ENCODE data around the gene TMEM94.
"Not testable (repeated sequence)": the region's sequence is repeated elsewhere in the genome, so short reads cannot be mapped to it uniquely, and the experiment has no call there.

Gene TMEM94

DNA sequence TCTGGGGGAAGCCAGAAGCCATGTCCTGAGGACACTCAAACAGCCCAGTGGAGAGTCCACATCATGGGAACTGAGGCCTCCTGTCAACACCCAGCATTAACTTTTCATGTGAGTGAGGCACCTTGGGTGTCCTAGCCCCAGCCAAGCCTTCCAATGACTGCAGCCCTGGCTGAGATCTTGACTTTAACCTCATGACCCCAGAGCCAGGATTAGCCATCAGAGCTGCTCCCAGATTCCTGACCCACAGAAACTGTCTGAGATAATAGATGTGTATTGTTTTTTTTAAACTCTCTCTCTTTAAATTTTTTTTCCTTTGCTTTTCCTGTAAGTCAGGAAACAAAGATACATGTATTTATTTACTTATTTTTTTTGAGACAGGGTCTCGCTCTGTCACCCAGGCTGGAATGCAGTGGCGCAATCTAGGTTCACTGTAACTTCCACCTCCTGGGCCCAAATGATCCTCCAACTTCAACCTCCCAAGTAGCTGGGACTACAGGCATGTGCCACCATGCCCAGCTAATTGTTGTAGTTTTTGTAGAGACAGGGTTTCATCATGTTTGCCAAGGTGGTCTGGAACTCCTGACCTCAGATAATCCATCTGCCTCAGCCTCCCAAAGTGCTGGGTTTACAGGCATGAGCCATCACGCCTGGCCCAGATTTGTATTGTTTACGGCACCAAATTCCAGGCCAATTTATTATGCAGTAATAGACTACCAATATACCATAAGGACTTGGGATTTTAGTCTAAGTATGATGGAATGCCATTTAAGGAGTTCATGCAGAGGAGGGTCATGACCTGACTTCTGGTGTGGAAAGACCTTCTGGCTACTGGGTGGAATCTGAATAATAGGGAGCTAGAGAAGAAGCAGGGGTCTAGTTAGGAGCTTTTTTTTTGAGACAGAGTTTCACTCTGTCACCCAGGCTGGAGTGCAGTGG lies 14.0 kb upstream of the TMEM94 start:
- Histone ChIP-seq H3K4me3 (ENCODE audit: low read depth, low read length) (no peak overlapping the region), H3K4me1 (no peaks in the 10 kb centered on the region), H3K27me3 (no peaks in the 10 kb centered on the region), H3K36me3 (no peaks in the 10 kb centered on the region), H3K9me3 (no peaks in the 10 kb centered on the region)
- no peak for DNase-seq
- TF ChIP-seq CTCF (IDR thresholded peaks at IDR 0.05; ENCODE audit: low read depth, low read length), result no peak

DNA sequence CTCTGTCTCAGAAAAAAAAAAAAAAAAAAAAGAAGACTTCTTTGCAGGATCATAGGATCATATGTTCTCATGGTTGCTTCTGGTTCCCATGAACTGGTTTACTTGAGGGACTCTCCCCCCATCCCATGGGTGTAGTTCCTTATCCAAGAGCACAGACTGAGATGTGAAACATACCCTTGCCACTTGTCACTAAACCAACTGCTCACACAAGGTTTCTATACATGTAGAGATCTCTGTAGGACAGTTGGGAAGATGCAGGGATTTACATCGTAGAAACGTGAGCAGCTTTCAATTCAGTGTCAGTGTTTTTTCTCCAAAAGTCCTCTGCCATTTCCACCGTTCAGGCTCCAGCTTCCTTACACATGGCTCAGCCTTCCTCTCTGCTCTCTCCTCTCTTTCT lies 11.1 kb upstream of the TMEM94 start:
- no peaks in the 10 kb centered on the region for H3K36me3 ChIP-seq
- H3K4me1 ChIP-seq, result no peaks in the 10 kb centered on the region
- no peaks in the 10 kb centered on the region for H3K27me3 ChIP-seq
- DNase-seq, result no peak
- H3K4me3 ChIP-seq (ENCODE audit: low read depth, low read length), result no peak overlapping the region
- H3K9me3 ChIP-seq, result no peaks in the 10 kb centered on the region
- TF ChIP-seq CTCF (IDR thresholded peaks at IDR 0.05; ENCODE audit: low read depth, low read length), result no peak

DNA sequence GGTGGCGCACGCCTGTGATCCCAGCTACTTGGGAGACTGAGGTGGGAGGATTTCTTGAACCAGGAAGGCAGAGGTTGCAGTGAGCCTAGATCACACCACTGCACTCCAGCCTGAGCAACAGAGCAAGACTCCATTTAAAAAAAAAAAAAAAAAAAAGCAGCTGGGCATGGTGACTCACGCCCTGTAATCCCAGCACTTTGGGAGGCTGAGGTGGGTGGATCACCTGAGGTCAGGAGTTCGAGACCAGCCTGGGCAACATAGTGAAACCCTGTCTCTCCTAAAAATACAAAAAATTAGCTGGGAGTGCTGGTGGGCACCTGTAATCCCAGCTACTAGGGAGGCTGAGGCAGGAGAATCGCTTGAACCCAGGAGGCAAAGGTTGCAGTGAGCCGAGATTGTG lies 10.5 kb upstream of the TMEM94 start:
- not testable (repeated sequence) for H3K4me1 ChIP-seq; H3K27me3 ChIP-seq; H3K9me3 ChIP-seq; DNase-seq; H3K36me3 ChIP-seq; H3K4me3 ChIP-seq (ENCODE audit: low read depth, low read length)

- no peaks in the 10 kb centered on the region for H3K36me3 ChIP-seq
- H3K4me3 ChIP-seq (ENCODE audit: low read depth, low read length), result no peak overlapping the region
- DNase-seq, result no peak
- no peaks in the 10 kb centered on the region for H3K27me3 ChIP-seq
- H3K9me3 ChIP-seq, result no peaks in the 10 kb centered on the region
- TF ChIP-seq CTCF (IDR thresholded peaks at IDR 0.05; ENCODE audit: low read depth, low read length), result no peak
- no peaks in the 10 kb centered on the region for H3K4me1 ChIP-seq
Observed at GRCh38 chr17:75447951-75448856, 8.2 kb upstream of the TMEM94 start.

DNA sequence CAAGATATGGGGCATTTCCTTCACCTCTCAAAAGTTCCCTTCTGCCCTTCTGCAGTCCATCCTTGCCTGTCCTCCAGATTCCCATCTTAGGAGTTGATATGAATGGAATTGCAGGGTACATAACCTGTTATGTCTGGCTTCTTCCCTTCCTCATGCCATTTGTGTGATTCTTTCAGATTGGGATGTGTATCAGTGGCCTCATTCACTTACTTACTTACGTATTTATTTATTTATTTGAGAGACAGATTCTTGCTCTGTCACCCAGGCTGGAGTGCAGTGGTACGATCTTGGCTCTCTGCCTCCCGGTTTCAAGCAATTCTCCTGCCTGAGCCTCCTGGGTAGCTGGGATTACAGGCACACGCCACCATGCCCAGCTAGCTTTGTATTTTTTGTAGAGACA lies 6.2 kb upstream of the TMEM94 start:
- no peaks in the 10 kb centered on the region for H3K4me1 ChIP-seq
- no peak for TF ChIP-seq CTCF (IDR thresholded peaks at IDR 0.05; ENCODE audit: low read depth, low read length)
- H3K4me3 ChIP-seq (ENCODE audit: low read depth, low read length), result no peak overlapping the region
- no peaks in the 10 kb centered on the region for H3K27me3 ChIP-seq
- H3K9me3 ChIP-seq, result no peaks in the 10 kb centered on the region
- H3K36me3 ChIP-seq, result no peaks in the 10 kb centered on the region
- DNase-seq, result no peak

GRCh38 chr17:75454193-75454592 lies 2.2 kb upstream of the TMEM94 start:
- no peaks in the 10 kb centered on the region for H3K9me3 ChIP-seq
- H3K4me3 ChIP-seq (ENCODE audit: low read depth, low read length), result no peak overlapping the region
- H3K36me3 ChIP-seq, result no peaks in the 10 kb centered on the region; the same call in 1 of the 2 replicates
- H3K27me3 ChIP-seq, result no peaks in the 10 kb centered on the region
- peaks cover 5% of the 10 kb centered on the region for H3K4me1 ChIP-seq
- TF ChIP-seq CTCF (IDR thresholded peaks at IDR 0.05; ENCODE audit: low read depth, low read length), result no peak
- no peak for DNase-seq

DNA sequence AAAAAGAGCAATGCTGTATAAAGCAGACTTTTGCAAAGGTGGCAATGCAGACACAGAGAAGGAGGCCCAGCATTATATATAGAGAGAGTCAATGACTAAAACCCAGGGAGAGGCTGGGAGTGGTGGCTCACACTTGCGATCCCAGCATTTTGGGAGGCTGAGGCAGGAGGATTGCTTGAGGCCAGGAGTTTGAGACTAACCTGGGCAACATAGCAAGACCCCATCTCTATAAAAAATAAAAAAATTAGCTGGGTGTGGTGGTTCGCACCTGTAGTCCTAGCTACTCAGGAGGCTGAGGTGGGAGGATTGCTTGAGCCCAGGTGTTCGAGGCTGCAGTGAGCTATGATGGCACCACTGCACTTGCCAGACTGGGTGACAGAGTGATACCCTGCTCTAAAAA lies 1.8 kb upstream of the TMEM94 start:
- H3K36me3 ChIP-seq; H3K27me3 ChIP-seq; DNase-seq; H3K4me3 ChIP-seq (ENCODE audit: low read depth, low read length); H3K9me3 ChIP-seq; H3K4me1 ChIP-seq: not testable (repeated sequence)

Measured in BE2C (cell line).